AG09319 (cell line): ENCODE results near the gene VAPA.

ENCODE experiments used
- DNase-seq: peaks from one replicate; pipeline ENCODE4 v3.0.0-alpha.2; 2010; ENCODE audit warnings: low read depth; ENCODE audit errors: extremely low read depth
- CTCF ChIP-seq: IDR thresholded peaks from 2 replicates; pipeline ENCODE4 v1.5.1; 2011; ENCODE audit warnings: low read depth, mild to moderate bottlenecking, inconsistent platforms, low read length, moderate library complexity

VAPA gene

GRCh38 chr18:9926223-9926894 lies 12.5 kb downstream of the VAPA start:
- TF ChIP-seq CTCF: no peak
- no peak for DNase-seq

GRCh38 chr18:9926977-9927376 lies 13.2 kb downstream of the VAPA start:
- no peak for TF ChIP-seq CTCF
- DNase-seq: no peak

GRCh38 chr18:9927392-9928063 lies 13.7 kb downstream of the VAPA start:
- no peak for DNase-seq
- TF ChIP-seq CTCF: no peak

- TF ChIP-seq CTCF: no peak
Observed at GRCh38 chr18:9928646-9929259, 14.9 kb downstream of the VAPA start.

GRCh38 chr18:9930299-9930884 lies 16.6 kb downstream of the VAPA start:
- TF ChIP-seq CTCF: no peak
- no peak for DNase-seq

More at GRCh38 chr18:9928646-9929259, 14.9 kb downstream of the VAPA start:
- no peak for DNase-seq

- no peak for DNase-seq
- no peak for TF ChIP-seq CTCF
Observed at GRCh38 chr18:9931146-9931545, 17.3 kb downstream of the VAPA start.

GRCh38 chr18:9931678-9932077 lies 17.9 kb downstream of the VAPA start:
- no peak for TF ChIP-seq CTCF
- DNase-seq: no peak
